Gastroesophageal sphincter (tissue), 3 donors: ENCODE results near the gene CKAP2.

Source experiments
- CTCF ChIP-seq, 4 experiments: fragments of 200-600 bp in 2 of 4; fragments of 450-650 bp in 2 of 4; sonication (generic) in 1 of 4; IDR thresholded peaks; one replicate each; pipeline ENCODE4 v1.5.1; 2017 to 2019; ENCODE audit warnings: antibody characterized with exemption in 4 of 4, mild to moderate bottlenecking in 2 of 4, moderate library complexity in 2 of 4
- POLR2A ChIP-seq, 2 donors: fragments of 450-650 bp; IDR thresholded peaks; one replicate each; pipeline ENCODE4 v1.6.1; 2017; ENCODE audit warnings: antibody characterized with exemption in 2 of 2, mild to moderate bottlenecking in 2 of 2, moderate library complexity in 1 of 2
- POLR2AphosphoS5 ChIP-seq: sonication (generic); formaldehyde crosslinking; IDR thresholded peaks from one replicate; pipeline ENCODE4 v1.6.1; 2017; ENCODE audit warnings: antibody characterized with exemption

- TF ChIP-seq CTCF (IDR thresholded peaks at IDR 0.05) (no peak), POLR2A (IDR thresholded peaks at IDR 0.05) (no peak), POLR2AphosphoS5 (no peak)
Observed at GRCh38 chr13:52414051-52414450, 41.2 kb upstream of the CKAP2 start.
